Breast epithelium (tissue), 3 donors: Measurements from ENCODE around the gene C1QB.

Experiments
- POLR2AphosphoS5 ChIP-seq, 3 donors: sonication (generic); formaldehyde crosslinking; IDR thresholded peaks; one replicate each; pipeline ENCODE4 v1.6.1; 2017; ENCODE audit warnings: antibody characterized with exemption in 3 of 3
- TF ChIP-seq, protein P1 (sequence below), 3 donors: fragments of 450-650 bp; IDR thresholded peaks; one replicate each; pipeline ENCODE4 v1.5.1; 2016 to 2017; ENCODE audit warnings: antibody characterized with exemption in 3 of 3, mild to moderate bottlenecking in 3 of 3, moderate library complexity in 3 of 3

DNA sequence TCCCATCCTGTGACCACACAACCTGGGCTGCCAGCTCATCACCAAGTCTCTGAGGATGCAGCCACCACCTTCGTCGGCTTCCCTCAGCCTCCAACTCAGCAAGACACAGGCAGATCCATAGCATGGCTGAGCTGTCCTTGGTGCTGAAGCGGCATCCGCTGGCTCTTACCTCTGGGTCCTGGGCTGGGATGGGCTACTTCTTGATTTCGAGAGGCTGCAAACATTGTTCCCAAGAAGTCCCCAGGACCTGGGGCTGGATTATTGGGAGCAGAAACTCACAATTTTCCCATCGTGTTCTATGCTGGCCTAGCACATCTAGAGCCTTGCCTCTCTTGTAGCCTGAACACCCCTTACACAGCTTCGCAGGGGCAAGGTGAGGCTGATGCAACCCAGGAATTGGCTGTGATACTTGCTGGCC is 41.5 kb upstream of the C1QB start:
- TF ChIP-seq, protein P1, sequence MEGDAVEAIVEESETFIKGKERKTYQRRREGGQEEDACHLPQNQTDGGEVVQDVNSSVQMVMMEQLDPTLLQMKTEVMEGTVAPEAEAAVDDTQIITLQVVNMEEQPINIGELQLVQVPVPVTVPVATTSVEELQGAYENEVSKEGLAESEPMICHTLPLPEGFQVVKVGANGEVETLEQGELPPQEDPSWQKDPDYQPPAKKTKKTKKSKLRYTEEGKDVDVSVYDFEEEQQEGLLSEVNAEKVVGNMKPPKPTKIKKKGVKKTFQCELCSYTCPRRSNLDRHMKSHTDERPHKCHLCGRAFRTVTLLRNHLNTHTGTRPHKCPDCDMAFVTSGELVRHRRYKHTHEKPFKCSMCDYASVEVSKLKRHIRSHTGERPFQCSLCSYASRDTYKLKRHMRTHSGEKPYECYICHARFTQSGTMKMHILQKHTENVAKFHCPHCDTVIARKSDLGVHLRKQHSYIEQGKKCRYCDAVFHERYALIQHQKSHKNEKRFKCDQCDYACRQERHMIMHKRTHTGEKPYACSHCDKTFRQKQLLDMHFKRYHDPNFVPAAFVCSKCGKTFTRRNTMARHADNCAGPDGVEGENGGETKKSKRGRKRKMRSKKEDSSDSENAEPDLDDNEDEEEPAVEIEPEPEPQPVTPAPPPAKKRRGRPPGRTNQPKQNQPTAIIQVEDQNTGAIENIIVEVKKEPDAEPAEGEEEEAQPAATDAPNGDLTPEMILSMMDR (IDR thresholded peaks at IDR 0.05), result no peak
- no peak for TF ChIP-seq POLR2AphosphoS5 (IDR thresholded peaks at IDR 0.05)
